Neural cell (in vitro differentiated cells): ENCODE data around the gene MACROD1. TPM values are rescaled to one million over a fixed set of nuclear protein-coding genes. Genes with fewer than 3 reads are reported as not detected.

Experiments
- H2AFZ ChIP-seq: fragments of 200-600, 300-800 bp; sonication (generic), shearing (Covaris generic); 2 replicates; pipeline ENCODE4 v1.6.0; 2014; ENCODE audit warnings: low read depth, mild to moderate bottlenecking, antibody characterized with exemption, low read length, moderate library complexity
- H3F3A ChIP-seq: fragments of 200-600 bp; shearing (Covaris generic); 2 replicates; pipeline ENCODE4 v1.6.1; 2016; ENCODE audit warnings: mild to moderate bottlenecking, moderate library complexity, mixed read lengths, antibody characterized with exemption, low read length; ENCODE audit not compliant: insufficient read depth, poor library complexity, severe bottlenecking
- H3K27ac ChIP-seq: fragments of 200-600, 300-800 bp; sonication (generic), shearing (Covaris generic); 2 replicates; pipeline ENCODE4 v1.5.1; 2014; ENCODE audit warnings: mild to moderate bottlenecking, low read length, moderate library complexity
- H3K27me3 ChIP-seq: fragments of 300-800, 200-600 bp; sonication (generic), shearing (Covaris generic); 2 replicates; pipeline ENCODE4 v1.6.0; 2014; ENCODE audit warnings: mild to moderate bottlenecking, low read depth, low read length, moderate library complexity; ENCODE audit not compliant: insufficient read depth
- H3K36me3 ChIP-seq: fragments of 300-800, 200-600 bp; sonication (generic), shearing (Covaris generic); 2 replicates; pipeline ENCODE4 v1.5.1; 2014; ENCODE audit warnings: mild to moderate bottlenecking, antibody characterized with exemption, low read length, moderate library complexity; ENCODE audit not compliant: insufficient read depth
- H3K4me2 ChIP-seq: fragments of 300-800, 200-600 bp; sonication (generic), shearing (Covaris generic); 2 replicates; pipeline ENCODE4 v1.6.0; 2014; ENCODE audit warnings: mild to moderate bottlenecking, low read length
- H3K4me3 ChIP-seq: fragments of 300-800, 200-600 bp; sonication (generic), shearing (Covaris generic); 2 replicates; pipeline ENCODE4 v1.5.1; 2014; ENCODE audit warnings: mild to moderate bottlenecking, low read length, moderate library complexity
- H3K79me2 ChIP-seq: fragments of 200-600 bp; shearing (Covaris generic); replicated peaks from 2 replicates; pipeline ENCODE4 v1.6.0; 2014; ENCODE audit warnings: mild to moderate bottlenecking, low read length, moderate library complexity; ENCODE audit not compliant: insufficient read depth
- H3K9ac ChIP-seq: fragments of 300-800, 200-600 bp; sonication (generic), shearing (Covaris generic); 2 replicates; pipeline ENCODE4 v1.6.1; 2016; ENCODE audit warnings: mild to moderate bottlenecking, low read length, mixed read lengths
- H3K9me2 ChIP-seq: fragments of 200-600 bp; shearing (Covaris generic); 2 replicates; pipeline ENCODE4 v1.6.1; 2016; ENCODE audit warnings: mild to moderate bottlenecking, low read length, mixed read lengths; ENCODE audit not compliant: insufficient read depth
- H3K9me3 ChIP-seq: fragments of 200-600, 300-800 bp; sonication (generic), shearing (Covaris generic); 2 replicates; pipeline ENCODE4 v1.6.1; 2016; ENCODE audit warnings: mild to moderate bottlenecking, mixed run types, low read length, moderate library complexity, mixed read lengths
- H4K20me1 ChIP-seq: fragments of 200-600 bp; shearing (Covaris generic); 2 replicates; pipeline ENCODE4 v1.6.1; 2016; ENCODE audit warnings: mild to moderate bottlenecking, mixed run types; ENCODE audit not compliant: insufficient read depth
- CTCF ChIP-seq: fragments of 450-650 bp; IDR thresholded peaks from 2 replicates; pipeline ENCODE4 v1.5.1; 2014; ENCODE audit warnings: antibody characterized with exemption, mild to moderate bottlenecking, moderate library complexity; ENCODE audit not compliant: poor library complexity, severe bottlenecking
- EP300 ChIP-seq: fragments of 450-650 bp; conservative IDR thresholded peaks from 2 replicates; pipeline ENCODE4 v1.6.1; 2014; ENCODE audit warnings: antibody characterized with exemption, mild to moderate bottlenecking, moderate library complexity; ENCODE audit not compliant: poor library complexity, severe bottlenecking
- EZH2 ChIP-seq: fragments of 200-600, 300-800 bp; shearing (Covaris generic), sonication (generic); IDR thresholded peaks from 2 replicates; pipeline ENCODE4 v1.6.1; 2014; ENCODE audit warnings: antibody characterized with exemption, low read length, borderline replicate concordance, mild to moderate bottlenecking; ENCODE audit not compliant: insufficient read depth, poor library complexity, severe bottlenecking
- MXI1 ChIP-seq: fragments of 450-650 bp; conservative IDR thresholded peaks from 2 replicates; pipeline ENCODE4 v1.6.1; 2014; ENCODE audit warnings: antibody characterized with exemption, mild to moderate bottlenecking; ENCODE audit not compliant: poor library complexity, severe bottlenecking
- POLR2AphosphoS5 ChIP-seq: IDR thresholded peaks from 2 replicates; pipeline ENCODE4 v1.6.1; 2012
- RAD21 ChIP-seq: fragments of 450-650 bp; conservative IDR thresholded peaks from 2 replicates; pipeline ENCODE4 v1.6.1; 2014; ENCODE audit warnings: antibody characterized with exemption, mild to moderate bottlenecking, moderate library complexity
- REST ChIP-seq: IDR thresholded peaks from 2 replicates; pipeline ENCODE4 v1.6.1; 2012; ENCODE audit warnings: borderline replicate concordance
- SMC3 ChIP-seq: fragments of 450-650 bp; conservative IDR thresholded peaks from 2 replicates; pipeline ENCODE4 v1.6.1; 2014; ENCODE audit warnings: antibody characterized with exemption, mild to moderate bottlenecking, moderate library complexity; ENCODE audit not compliant: poor library complexity
- TAF1 ChIP-seq: IDR thresholded peaks from 2 replicates; pipeline ENCODE4 v1.6.1; 2012; ENCODE audit warnings: low read depth
- polyA plus RNA-seq: library from polyadenylated mRNA; depleted of rRNA; stranded (reverse); fragments of >200 nt; gene quantifications from 2 replicates; pipeline ENCODE4 v1.2.3, GENCODE V29; 2014

Gene MACROD1
- polyA plus RNA-seq, 1 donor from 2014 or later = 30.8 TPM

GRCh38 chr11:64080390-64080789 lies 85.5 kb downstream of the MACROD1 start:
- Histone ChIP-seq H3K9me2 (no peaks in the 10 kb centered on the region), H3K4me3 (no peak overlapping the region), H3K27ac (no peak overlapping the region)

GRCh38 chr11:64078905-64079304 lies 87.0 kb downstream of the MACROD1 start:
- no peak overlapping the region for H3K4me2 ChIP-seq
- no peaks in the 10 kb centered on the region for H3K79me2 ChIP-seq
- H3K36me3 ChIP-seq = no peaks in the 10 kb centered on the region
- no peaks in the 10 kb centered on the region for H3F3A ChIP-seq
- no peak overlapping the region for H2AFZ ChIP-seq
- H3K9me2 ChIP-seq = no peaks in the 10 kb centered on the region
- H3K9ac ChIP-seq = no peak overlapping the region
- H3K9me3 ChIP-seq = no peaks in the 10 kb centered on the region
- no peak overlapping the region for H3K4me3 ChIP-seq
- no peak overlapping the region for H3K27ac ChIP-seq
- no peaks in the 10 kb centered on the region for H4K20me1 ChIP-seq
- no peaks in the 10 kb centered on the region for H3K27me3 ChIP-seq
- TF ChIP-seq SMC3 (no peak), MXI1 (no peak), CTCF (no peak), EP300 (no peak), REST (no peak), TAF1 (no peak), POLR2AphosphoS5 (no peak)

More at GRCh38 chr11:64080390-64080789, 85.5 kb downstream of the MACROD1 start:
- TF ChIP-seq SMC3 (no peak), MXI1 (no peak), EZH2 (no peak), RAD21 (no peak), POLR2AphosphoS5 (no peak), CTCF (no peak), EP300 (no peak), TAF1 (no peak), REST (no peak)
- Histone ChIP-seq H3K4me2 (no peak overlapping the region), H3F3A (no peaks in the 10 kb centered on the region), H2AFZ (no peak overlapping the region), H3K36me3 (no peaks in the 10 kb centered on the region), H3K9me3 (no peaks in the 10 kb centered on the region), H3K79me2 (no peaks in the 10 kb centered on the region), H3K9ac (no peak overlapping the region), H4K20me1 (no peaks in the 10 kb centered on the region), H3K27me3 (no peaks in the 10 kb centered on the region)
